Thyroid gland (tissue), 4 donors: ENCODE data around the gene SHH. TPM values are rescaled to one million over a fixed set of nuclear protein-coding genes. Genes with fewer than 3 reads are reported as not detected.
"Not testable (repeated sequence)": the region's sequence is repeated elsewhere in the genome, so short reads cannot be mapped to it uniquely, and the experiment has no call there.

Experiments used
- DNase-seq, 2 donors: peaks; one replicate each; pipeline ENCODE4 v3.0.0-alpha.2; 2019
- H3K27ac ChIP-seq, 3 donors: fragments of 200-600 bp; sonication (generic); 1 replicate in 2 of 3; 2 replicates in 1 of 3; pipeline ENCODE4 v1.5.1; 2016 to 2019; ENCODE audit warnings: mild to moderate bottlenecking in 1 of 3, moderate library complexity in 1 of 3
- H3K27me3 ChIP-seq: fragments of 200-600 bp; sonication (generic); one replicate; pipeline ENCODE4 v1.5.1; 2019
- H3K36me3 ChIP-seq, 2 donors: fragments of 200-600 bp; sonication (generic); one replicate each; pipeline ENCODE4 v1.5.1; 2016 to 2019
- H3K4me1 ChIP-seq, 2 donors: fragments of 200-600 bp; sonication (generic); one replicate each; pipeline ENCODE4 v1.5.1; 2017 to 2019
- H3K4me3 ChIP-seq, 3 donors: fragments of 200-600 bp; sonication (generic); replicated peaks in 1 of 3; 1 replicate in 2 of 3; 2 replicates in 1 of 3; pipeline ENCODE4 v1.5.1; 2016; ENCODE audit warnings: mild to moderate bottlenecking in 1 of 3
- H3K9me3 ChIP-seq: fragments of 200-600 bp; sonication (generic); one replicate; pipeline ENCODE4 v1.5.1; 2017
- POLR2A ChIP-seq, 2 donors: fragments of 450-650 bp; IDR thresholded peaks; one replicate each; pipeline ENCODE4 v1.6.1; 2017; ENCODE audit warnings: antibody characterized with exemption in 2 of 2, mild to moderate bottlenecking in 2 of 2, moderate library complexity in 1 of 2
- WGBS, 2 donors: methylation state at CpG; one replicate each; pipeline ENCODE4 v1.1.5; 2017; 5-methylcytosine and 5-hydroxymethylcytosine counted together
- intact Hi-C: fragments of 100-400 bp; cut with DNase I; formaldehyde crosslinking; loops from one replicate; pipeline ENCODE4 v1.15.1; 2023
- total RNA-seq, 4 donors: library from RNA; depleted of rRNA; stranded (reverse); fragments of >200 nt; gene quantifications; one replicate each; pipeline ENCODE4 v1.2.3, GENCODE V29; 2016
- TF ChIP-seq, protein P1 (sequence below), 6 experiments: fragments of 200-600 bp in 3 of 6; fragments of 450-650 bp in 3 of 6; sonication (generic) in 3 of 6; IDR thresholded peaks; one replicate each; pipeline ENCODE4 v1.5.1; 2016 to 2019; ENCODE audit warnings: antibody characterized with exemption in 6 of 6, mild to moderate bottlenecking in 2 of 6, inconsistent platforms in 1 of 6, moderate library complexity in 1 of 6

SHH gene
- total RNA-seq, 4 donors from 2014 or later: not detected

DNA sequence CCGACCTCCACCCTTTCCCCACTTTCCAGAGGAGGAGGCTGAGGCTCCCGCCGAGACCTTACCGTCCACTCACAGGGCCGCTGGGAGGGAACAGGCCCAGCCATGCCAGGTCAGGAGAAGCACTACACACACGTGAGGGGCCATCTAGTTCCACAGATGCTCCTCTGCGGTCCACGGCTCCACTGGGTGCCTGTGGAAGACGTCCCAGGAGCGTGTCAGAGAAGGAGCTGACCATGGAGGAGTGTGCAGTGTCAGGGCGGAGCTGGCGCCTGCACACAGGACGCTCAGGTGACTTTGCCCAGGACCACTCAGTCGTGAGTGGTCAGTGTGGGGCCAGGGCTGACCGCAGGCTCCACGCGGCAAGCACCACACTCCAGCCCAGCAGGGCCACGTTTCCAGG lies 8.0 kb upstream of the SHH start:
- intact Hi-C loops: no loop called here
- no peaks in the 10 kb centered on the region for H3K36me3 ChIP-seq
- H3K4me1 ChIP-seq: no peaks in the 10 kb centered on the region
- 83 to 91% methylated on average over 9 to 16 of the region's 18 CpGs for WGBS, 2 donors
- no peak overlapping the region for H3K4me3 ChIP-seq
- DNase-seq: no peak
- H3K27ac ChIP-seq: no peak overlapping the region
- no peaks in the 10 kb centered on the region for H3K9me3 ChIP-seq
- no peaks in the 10 kb centered on the region for H3K27me3 ChIP-seq
- no peak for TF ChIP-seq POLR2A (IDR thresholded peaks at IDR 0.05)
- TF ChIP-seq, protein P1, sequence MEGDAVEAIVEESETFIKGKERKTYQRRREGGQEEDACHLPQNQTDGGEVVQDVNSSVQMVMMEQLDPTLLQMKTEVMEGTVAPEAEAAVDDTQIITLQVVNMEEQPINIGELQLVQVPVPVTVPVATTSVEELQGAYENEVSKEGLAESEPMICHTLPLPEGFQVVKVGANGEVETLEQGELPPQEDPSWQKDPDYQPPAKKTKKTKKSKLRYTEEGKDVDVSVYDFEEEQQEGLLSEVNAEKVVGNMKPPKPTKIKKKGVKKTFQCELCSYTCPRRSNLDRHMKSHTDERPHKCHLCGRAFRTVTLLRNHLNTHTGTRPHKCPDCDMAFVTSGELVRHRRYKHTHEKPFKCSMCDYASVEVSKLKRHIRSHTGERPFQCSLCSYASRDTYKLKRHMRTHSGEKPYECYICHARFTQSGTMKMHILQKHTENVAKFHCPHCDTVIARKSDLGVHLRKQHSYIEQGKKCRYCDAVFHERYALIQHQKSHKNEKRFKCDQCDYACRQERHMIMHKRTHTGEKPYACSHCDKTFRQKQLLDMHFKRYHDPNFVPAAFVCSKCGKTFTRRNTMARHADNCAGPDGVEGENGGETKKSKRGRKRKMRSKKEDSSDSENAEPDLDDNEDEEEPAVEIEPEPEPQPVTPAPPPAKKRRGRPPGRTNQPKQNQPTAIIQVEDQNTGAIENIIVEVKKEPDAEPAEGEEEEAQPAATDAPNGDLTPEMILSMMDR (IDR thresholded peaks at IDR 0.05): no peak

DNA sequence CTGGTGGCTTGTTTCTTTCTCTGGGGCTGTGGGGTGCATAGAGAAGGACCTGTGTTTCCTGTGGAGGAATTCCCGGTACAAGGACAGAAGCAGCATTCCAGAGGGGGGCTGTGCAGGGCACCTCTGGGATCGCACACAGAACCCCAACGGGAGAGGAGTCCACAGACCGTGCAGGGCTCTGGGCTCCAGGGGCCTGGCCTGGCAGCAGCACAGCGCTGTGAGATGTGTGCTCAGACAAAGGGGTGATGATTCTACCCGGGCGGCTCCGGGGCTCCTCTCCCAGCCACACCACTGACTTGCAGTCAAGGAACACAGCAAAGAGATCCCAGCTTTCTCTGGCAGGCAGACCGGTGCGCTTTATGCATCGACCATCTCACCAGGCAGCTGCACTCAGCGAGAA lies 6.9 kb upstream of the SHH start:
- H3K9me3 ChIP-seq: no peaks in the 10 kb centered on the region
- H3K27me3 ChIP-seq: no peaks in the 10 kb centered on the region
- H3K4me3 ChIP-seq: no peak overlapping the region
- TF ChIP-seq POLR2A (IDR thresholded peaks at IDR 0.05): no peak
- TF ChIP-seq, protein P1 (IDR thresholded peaks at IDR 0.05): no peak
- H3K27ac ChIP-seq: no peak overlapping the region
- no peak for DNase-seq
- WGBS, 2 donors: 77 to 81% methylated on average over 8 to 12 of the region's 12 CpGs
- H3K36me3 ChIP-seq: no peaks in the 10 kb centered on the region
- no peaks in the 10 kb centered on the region for H3K4me1 ChIP-seq
- intact Hi-C loops: no loop called here

DNA sequence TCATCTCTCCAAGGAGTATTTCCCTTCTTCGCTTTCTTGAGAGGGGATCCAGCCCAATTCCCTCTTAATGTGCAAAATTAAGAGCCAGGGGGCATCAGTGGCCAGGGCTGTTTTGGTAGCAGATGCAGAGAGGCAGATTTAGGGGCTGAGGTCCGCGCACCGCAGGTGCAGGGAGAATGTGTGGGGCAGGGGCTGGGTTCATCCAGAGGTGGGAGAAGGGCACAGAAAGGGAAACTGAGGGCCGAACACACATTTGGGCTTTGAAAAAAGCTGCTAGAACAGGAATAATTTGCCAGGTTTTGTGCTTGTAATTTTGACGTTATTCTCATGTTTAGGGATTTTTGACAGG lies 6.5 kb upstream of the SHH start:
- WGBS, 2 donors: 73 to 89% methylated on average over 6 of the region's 6 CpGs
- TF ChIP-seq, protein P1 (IDR thresholded peaks at IDR 0.05): no peak
- TF ChIP-seq POLR2A (IDR thresholded peaks at IDR 0.05): no peak
- H3K36me3 ChIP-seq: no peaks in the 10 kb centered on the region
- intact Hi-C loops: no loop called here
- no peak overlapping the region for H3K27ac ChIP-seq
- no peaks in the 10 kb centered on the region for H3K9me3 ChIP-seq
- no peak overlapping the region for H3K4me3 ChIP-seq
- no peak for DNase-seq
- H3K4me1 ChIP-seq: no peaks in the 10 kb centered on the region
- H3K27me3 ChIP-seq: no peaks in the 10 kb centered on the region

DNA sequence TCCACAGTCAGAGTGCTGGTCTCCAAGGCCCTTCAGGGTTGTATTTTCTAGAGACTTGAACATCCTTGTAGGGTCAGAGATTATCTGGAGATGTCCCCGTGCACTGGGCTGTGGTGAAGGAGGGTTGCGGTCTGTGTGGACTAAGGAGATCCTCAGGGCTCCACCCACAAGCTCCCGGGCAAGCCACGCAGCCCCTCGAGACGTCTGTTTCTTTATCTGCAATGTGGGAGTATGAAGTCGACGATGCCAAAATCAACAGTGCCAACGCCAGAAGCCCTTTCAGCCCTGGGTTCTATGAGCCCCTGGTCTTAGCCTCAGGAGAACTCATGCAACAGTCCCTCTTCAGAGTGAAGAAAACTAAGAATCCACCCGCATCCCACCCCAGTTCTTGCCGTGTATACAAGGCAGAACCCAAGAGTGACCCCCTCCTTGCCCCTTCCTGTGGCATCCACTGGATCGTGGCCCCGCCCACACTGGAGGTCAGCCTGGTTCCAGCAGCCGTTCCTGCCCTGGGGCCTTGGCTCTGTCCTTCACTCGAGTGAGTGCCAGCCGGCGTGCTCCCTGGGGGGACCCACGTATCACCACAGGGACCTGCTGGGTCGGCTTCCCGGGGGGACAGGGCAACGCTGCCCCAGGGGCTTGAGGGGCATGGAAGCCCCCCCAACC lies 6.0 kb upstream of the SHH start:
- intact Hi-C loops: no loop called here
- WGBS, 2 donors: 39 to 56% methylated on average over 18 to 21 of the region's 21 CpGs
- H3K27ac ChIP-seq: no peak overlapping the region
- no peaks in the 10 kb centered on the region for H3K4me1 ChIP-seq
- no peaks in the 10 kb centered on the region for H3K27me3 ChIP-seq
- no peak for TF ChIP-seq POLR2A (IDR thresholded peaks at IDR 0.05)
- TF ChIP-seq, protein P1 (IDR thresholded peaks at IDR 0.05): no peak
- H3K36me3 ChIP-seq: no peaks in the 10 kb centered on the region
- H3K9me3 ChIP-seq: no peaks in the 10 kb centered on the region
- H3K4me3 ChIP-seq: no peak overlapping the region
- no peak for DNase-seq

DNA sequence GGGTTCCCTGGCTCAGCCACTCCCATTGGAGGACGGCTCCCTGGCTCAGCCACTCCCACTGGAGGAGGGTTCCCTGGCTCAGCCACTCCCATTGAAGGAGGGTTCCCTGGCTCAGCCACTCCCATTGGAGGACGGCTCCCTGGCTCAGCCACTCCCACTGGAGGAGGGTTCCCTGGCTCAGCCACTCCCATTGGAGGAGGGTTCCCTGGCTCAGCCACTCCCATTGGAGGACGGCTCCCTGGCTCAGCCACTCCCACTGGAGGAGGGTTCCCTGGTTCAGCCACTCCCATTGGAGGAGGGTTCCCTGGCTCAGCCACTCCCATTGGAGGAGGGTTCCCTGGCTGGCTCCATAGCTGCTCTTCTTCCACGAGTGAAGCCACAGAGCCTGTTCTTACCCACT lies 5.3 kb upstream of the SHH start:
- DNase-seq, H3K27ac ChIP-seq, H3K27me3 ChIP-seq, H3K4me1 ChIP-seq, intact Hi-C loops, H3K9me3 ChIP-seq, H3K36me3 ChIP-seq, H3K4me3 ChIP-seq: not testable (repeated sequence)
- WGBS, 2 donors: 86% methylated on average over 3 of the region's 4 CpGs; no CpG with 5 or more reads in 1 of the 2 donors
